ENCODE measurements around the gene MFNG.

Gene MFNG

DNA sequence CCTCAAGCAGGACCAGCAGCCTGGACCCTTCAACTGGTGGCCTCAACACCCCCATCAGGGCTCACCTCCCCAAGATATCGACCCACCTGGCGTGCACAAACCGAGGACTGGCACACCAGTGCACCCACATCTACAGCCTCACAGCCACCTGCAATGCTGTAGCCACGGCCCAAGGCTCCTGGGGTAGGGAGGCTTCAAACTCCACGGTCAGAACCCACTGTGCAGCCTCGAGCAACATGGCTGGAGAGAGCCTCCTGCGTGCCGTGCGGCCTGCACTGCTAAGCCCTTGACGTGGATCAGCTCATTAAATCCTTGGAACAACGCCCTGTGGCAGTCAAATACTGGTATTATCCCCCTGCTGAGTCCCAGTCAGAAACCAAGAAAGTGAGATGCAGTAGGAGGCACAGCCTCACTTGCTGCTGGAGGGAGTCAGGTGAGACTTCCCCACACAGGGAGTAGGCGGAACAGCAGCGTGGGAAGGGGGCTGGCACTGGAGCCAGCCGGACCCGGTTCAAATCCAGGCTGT lies 28.4 kb upstream of the MFNG start:
- DNase-seq (ENCODE audit: low read depth, low spot score): no peak

DNA sequence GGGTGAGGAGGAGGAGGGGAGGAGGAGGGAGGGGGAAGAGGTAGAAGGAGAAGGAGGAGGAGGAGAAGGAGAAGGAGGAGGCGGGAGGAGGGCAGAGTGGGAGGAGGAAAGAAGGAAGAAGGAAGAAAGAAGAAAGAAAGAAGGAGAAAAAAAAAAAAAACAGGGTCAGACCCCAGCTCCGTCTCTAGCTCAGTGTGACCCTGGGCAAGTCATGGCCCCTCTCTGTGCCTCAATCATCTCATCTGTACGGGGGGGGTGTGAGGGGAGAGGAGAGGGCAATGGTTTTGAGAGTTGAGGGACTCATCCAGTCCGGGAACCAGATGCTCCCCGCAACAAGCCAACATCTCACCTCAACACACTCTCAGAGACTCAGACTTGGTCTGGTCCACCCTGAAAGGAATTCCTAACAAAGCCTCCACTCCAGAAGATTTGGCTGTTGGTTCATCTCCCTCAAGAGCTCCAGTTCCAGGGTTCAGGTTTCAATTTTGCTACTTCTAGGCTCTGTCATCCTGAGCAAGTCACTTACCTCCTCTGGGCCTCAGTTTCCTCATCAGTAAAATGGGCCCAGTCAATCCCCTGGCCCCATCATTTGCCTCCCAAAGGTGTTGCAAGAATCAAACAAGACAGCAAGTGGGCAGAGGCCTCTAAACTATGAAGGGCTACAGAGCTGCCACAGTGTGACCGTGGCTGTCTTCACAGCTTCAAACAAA lies 25.4 kb upstream of the MFNG start:
- no peak for DNase-seq (ENCODE audit: low read depth, low spot score)

DNA sequence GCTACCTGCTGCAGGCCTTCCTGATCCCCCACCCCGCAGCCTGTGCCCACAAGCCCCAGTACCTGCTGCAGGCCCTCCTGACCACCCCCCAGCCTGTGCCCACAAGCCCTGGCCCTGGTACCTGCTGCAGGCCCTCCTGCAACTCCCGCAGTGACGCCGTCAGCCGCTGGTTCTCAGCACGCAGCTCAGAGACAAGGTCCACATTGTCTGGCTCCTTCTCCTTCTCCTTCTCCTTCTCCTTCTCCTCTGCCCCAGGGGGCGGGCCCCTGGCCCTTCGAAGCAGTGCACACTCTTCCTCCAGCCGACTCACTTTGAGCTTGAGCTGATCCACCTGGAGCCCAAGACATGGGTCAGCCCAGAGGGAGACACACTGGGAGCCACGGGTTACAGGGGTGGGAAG lies 23.9 kb upstream of the MFNG start:
- no peak for DNase-seq (ENCODE audit: low read depth, low spot score)

GRCh38 chr22:37509059-37509860 lies 23.1 kb upstream of the MFNG start:
- DNase-seq (ENCODE audit: low read depth, low spot score): no peak

DNA sequence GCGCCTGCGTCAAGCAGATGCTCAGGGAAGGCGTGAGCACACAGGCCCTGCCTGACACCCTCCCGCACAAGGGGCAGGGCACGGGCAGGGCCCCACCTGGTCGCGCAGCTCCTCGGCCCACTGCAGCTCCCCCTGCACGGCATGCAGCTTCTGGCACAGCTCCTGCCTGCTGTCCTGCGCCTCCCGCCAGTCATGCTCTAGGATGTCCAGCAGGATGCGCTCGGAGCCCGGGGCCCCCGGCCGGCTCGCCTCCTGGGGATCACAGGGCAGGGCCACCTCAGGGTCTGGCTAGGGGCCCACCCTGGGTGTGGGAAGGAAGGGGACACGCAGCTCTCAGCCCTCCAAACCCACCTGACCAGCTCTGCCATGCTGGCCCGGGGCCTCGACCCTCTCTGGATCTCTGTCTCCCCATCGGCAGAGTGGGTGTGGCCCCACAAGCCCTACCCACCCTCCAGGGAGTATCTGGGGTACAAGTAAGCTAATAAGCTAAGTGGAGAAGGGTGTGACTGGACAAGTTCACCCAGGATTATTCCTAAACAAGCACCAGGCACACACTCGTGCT lies 22.3 kb upstream of the MFNG start:
- DNase-seq (ENCODE audit: low read depth, low spot score): no peak

DNA sequence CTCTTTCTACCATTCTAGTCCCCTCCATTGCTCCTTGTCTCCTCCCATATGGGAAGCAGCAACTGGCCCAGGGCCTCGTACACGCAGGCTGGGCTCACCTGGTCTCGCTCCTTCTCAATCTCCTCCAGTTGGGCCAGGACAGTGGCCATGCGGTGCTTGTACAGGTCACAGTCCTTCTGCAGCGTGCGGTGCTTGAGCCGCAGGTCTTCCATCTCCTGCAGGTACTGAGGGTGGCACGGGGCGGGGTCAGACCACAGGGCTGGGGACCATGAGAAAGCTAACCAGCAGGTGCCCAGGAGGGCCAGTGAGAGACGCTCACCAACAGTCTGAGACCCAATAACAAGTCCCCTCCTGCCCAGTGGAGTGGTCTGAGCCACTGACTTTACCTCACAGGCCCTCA lies 21.5 kb upstream of the MFNG start:
- DNase-seq (ENCODE audit: low read depth, low spot score): no peak

DNA sequence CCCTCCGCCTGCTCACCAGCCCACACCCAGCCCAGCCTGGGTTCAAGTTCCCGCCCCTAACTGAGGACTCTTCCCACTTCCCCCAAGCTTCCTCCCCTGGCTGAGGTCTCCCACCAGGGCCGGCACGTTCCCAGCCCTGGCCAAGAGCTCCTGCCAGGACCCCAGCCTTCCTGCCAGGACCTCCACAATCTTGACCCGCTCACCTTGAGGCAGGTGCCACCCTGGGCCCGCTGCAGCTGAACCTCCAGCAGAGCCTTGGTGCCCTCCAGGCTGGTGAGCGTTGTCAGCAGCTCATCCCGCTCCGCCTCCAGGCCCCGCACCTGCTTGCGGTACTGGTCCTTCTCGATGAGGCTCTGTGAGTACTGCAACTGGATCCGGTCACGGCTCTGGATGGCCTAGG lies 19.8 kb upstream of the MFNG start:
- DNase-seq (ENCODE audit: low read depth, low spot score): no peak

GRCh38 chr22:37505565-37505964 lies 19.4 kb upstream of the MFNG start:
- DNase-seq (ENCODE audit: low read depth, low spot score): no peak

- DNase-seq (ENCODE audit: low read depth, low spot score): no peak
Observed at GRCh38 chr22:37504964-37505363, 18.8 kb upstream of the MFNG start.

DNA sequence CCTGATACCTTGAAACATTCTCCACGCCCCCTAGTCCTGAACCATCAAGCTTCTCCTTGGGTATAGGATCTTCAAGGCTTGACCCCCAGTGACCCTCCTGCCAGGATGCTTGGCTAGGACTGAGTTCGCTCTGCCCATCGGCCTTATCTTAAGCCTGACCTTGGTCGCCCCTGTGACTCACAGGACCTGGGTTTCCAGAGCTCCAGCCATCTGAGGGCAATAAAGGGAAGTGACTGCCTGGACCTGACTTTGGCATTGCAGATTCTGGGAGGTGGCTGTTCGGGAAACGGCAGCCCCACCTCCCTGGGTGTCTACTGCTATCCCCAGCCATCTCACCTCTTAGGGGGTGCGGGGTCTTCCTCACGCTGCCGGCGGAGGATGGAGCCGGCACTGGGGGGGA lies 17.7 kb upstream of the MFNG start:
- DNase-seq (ENCODE audit: low read depth, low spot score): no peak

DNA sequence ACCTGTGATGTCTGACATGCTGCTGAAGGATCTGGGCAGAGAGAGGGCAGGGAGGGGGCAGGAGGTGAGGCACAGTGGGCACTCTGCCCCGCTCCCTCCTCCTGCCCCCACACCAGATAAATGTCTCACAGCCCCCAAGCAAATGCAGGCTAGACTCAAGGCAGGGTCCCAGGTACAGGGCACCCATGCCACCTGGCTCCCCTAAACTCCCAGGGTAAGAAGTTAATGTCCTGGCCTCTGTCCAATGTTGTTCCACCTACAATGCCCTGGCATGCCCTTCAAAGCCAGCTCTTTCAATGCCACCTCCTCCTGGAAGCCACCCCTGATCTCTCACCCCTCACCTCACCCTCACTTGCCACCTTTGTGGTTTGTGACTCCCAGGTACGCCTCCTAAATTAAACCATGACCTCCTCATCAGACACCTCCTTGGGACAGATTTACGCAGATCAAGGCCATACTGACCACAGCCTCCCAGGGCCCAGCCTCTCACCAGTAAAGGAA lies 17.0 kb upstream of the MFNG start:
- no peak for DNase-seq (ENCODE audit: low read depth, low spot score)

DNA sequence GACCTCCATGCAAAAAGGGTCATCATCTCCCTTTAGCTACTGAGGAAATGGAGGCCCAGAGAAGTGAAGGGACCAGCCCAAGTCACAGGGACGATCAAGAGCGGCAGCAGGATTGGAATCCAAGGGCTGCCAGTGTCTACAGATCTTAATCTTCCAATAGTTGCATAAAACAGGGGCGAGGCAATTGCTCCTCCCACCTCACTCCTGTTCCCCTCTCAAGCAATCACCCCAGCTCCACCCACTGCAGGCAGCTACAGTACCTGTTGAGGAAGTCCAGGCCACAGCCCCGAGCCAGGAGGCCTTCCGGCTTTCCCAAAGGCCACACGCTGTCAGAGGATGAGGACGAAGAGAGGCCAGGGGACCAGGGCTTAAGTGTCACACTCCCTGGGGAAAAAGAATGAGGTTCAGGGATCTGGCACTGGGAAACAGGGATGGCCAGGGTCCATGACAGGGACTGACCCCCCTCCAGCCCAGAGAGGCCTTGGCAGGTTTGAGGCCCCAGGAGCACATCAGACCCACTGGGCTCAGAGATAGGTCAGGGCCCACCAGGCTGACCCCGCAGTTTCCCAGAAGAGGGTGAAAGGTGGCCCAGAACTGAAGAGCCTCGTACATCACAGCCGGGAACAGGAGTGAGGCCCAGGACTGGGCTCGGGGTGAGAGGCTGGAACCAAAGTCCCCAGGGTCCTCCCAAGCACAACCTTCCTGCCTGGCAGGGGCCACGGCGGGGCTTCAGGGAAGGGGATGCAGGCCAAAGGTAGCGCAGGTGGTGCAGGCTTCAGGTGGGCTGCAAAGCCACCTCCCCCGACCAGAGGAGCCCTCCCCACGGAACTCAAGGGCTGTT lies 16.4 kb upstream of the MFNG start:
- no peak for DNase-seq (ENCODE audit: low read depth, low spot score)

GRCh38 chr22:37501610-37502341 lies 15.6 kb upstream of the MFNG start:
- no peak for DNase-seq (ENCODE audit: low read depth, low spot score)

DNA sequence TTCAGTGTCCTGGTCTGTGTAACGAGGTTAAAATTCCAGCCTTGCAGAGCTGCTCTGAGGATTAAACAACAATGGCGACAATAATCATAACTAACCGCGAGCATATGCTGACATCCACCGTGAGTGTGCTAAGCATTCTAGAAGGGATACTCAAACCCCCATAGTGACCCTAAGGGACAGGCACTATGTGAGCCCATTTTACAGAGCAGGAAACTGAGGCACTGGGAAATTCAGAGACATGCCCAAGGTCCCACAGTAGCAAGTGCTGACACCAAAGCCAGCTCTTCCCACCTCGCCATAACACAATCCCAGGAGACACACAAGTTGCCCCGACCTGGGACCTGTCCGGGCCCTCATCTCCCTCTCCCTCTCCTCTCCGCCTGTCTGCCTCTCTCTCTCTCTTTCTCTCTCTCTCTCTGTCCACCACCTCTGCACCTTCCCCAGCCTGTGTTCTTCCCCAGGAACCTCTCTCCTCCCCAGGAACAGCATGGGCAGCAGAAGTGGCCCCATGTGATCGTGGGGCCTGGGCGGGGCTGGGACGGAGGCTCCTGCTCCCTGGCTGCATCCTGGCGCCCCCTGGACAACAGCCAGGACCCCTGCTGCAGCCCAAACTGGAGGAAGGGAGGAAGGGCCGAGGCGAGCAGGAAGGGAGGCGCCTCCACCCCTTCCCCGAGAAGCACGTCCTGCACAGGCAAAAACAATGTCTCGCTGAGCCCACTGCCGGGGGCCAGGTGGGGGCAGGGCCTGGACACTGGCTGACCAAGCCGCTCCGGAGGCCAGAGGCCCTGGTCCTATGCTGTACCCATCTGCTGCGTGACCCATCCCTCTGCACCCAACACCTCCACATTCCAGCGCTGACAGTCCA lies 14.8 kb upstream of the MFNG start:
- no peak for DNase-seq (ENCODE audit: low read depth, low spot score)

- DNase-seq (ENCODE audit: low read depth, low spot score): no peak
Observed at GRCh38 chr22:37499789-37500540, 13.8 kb upstream of the MFNG start.

DNA sequence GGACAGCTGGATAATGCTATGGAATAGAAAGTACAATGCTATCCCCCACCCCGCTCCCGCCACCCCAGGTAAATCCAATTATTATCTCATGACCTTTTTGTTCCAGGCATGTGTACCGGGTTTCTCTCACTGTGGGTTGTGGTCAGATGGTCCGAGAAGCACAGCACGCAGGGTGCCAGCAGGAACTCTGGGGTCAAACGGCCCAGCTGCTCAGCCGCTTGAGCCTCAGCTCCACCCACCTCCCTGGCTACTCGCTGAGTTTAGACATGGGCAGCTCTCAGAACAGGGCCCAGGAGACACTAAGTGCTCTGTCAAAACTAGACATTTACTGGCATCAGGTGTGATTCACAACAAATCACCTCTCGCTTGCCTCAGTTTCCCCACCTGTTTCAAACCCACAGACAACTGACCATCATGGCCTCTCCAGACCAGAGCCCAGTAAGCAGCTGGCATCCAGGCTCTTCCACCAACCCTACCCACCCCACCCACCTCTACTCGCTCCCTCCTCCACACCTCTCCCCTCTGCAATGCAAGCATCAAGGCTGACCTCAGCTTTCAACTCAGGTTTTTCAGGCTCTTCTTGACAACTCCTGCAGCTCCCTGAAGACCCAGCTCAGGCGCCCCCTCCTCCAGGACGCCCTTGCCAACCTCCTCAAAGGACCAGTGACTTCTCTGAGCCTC lies 13.0 kb upstream of the MFNG start:
- no peak for DNase-seq (ENCODE audit: low read depth, low spot score)

GRCh38 chr22:37498289-37498909 lies 12.2 kb upstream of the MFNG start:
- DNase-seq (ENCODE audit: low read depth, low spot score): peak; percentile 51

GRCh38 chr22:37497062-37497599 lies 10.9 kb upstream of the MFNG start:
- no peak for DNase-seq (ENCODE audit: low read depth, low spot score)
